ENCODE data around the gene GLE1.

DNA sequence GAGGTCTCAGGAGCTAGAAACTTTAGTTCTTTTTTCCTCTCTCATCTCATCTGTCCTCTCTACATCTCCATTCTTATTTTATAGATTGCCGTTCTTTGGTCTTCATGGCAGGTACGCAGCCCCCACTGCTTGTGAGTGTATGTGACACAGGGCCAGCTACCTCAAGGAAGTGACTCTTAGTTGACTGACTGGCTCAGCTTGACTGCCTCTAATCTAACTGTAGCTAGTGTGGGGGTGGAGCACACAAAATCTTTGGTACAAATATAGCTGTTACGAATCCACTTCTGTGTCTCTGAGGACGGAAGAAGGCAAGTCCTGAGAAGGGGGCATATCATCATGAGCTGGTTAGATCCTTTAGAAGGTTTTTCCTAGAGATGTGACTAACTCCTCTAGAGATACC, 28.1 kb downstream of the GLE1 start:
- no peak for TF ChIP-seq CSDC2 (CRISPR knock-in tag; IDR thresholded peaks at IDR 0.05)
- TF ChIP-seq SNAI2 (CRISPR knock-in tag; IDR thresholded peaks at IDR 0.05) = no peak
- no peak for TF ChIP-seq ZFP30 (CRISPR knock-in tag; IDR thresholded peaks at IDR 0.05)
- no peak for TF ChIP-seq TOX (CRISPR knock-in tag; IDR thresholded peaks at IDR 0.05; ENCODE audit: borderline replicate concordance)
- TF ChIP-seq, protein P1, sequence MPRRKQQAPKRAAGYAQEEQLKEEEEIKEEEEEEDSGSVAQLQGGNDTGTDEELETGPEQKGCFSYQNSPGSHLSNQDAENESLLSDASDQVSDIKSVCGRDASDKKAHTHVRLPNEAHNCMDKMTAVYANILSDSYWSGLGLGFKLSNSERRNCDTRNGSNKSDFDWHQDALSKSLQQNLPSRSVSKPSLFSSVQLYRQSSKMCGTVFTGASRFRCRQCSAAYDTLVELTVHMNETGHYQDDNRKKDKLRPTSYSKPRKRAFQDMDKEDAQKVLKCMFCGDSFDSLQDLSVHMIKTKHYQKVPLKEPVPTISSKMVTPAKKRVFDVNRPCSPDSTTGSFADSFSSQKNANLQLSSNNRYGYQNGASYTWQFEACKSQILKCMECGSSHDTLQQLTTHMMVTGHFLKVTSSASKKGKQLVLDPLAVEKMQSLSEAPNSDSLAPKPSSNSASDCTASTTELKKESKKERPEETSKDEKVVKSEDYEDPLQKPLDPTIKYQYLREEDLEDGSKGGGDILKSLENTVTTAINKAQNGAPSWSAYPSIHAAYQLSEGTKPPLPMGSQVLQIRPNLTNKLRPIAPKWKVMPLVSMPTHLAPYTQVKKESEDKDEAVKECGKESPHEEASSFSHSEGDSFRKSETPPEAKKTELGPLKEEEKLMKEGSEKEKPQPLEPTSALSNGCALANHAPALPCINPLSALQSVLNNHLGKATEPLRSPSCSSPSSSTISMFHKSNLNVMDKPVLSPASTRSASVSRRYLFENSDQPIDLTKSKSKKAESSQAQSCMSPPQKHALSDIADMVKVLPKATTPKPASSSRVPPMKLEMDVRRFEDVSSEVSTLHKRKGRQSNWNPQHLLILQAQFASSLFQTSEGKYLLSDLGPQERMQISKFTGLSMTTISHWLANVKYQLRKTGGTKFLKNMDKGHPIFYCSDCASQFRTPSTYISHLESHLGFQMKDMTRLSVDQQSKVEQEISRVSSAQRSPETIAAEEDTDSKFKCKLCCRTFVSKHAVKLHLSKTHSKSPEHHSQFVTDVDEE (CRISPR knock-in tag; IDR thresholded peaks at IDR 0.05) = no peak
- no peak for TF ChIP-seq OSR1 (CRISPR knock-in tag; IDR thresholded peaks at IDR 0.05)
- TF ChIP-seq TCF4 (CRISPR knock-in tag; IDR thresholded peaks at IDR 0.05; ENCODE audit: borderline replicate concordance) = no peak
- TF ChIP-seq ZNF8 (CRISPR knock-in tag; IDR thresholded peaks at IDR 0.05) = no peak
- TF ChIP-seq, protein P2, sequence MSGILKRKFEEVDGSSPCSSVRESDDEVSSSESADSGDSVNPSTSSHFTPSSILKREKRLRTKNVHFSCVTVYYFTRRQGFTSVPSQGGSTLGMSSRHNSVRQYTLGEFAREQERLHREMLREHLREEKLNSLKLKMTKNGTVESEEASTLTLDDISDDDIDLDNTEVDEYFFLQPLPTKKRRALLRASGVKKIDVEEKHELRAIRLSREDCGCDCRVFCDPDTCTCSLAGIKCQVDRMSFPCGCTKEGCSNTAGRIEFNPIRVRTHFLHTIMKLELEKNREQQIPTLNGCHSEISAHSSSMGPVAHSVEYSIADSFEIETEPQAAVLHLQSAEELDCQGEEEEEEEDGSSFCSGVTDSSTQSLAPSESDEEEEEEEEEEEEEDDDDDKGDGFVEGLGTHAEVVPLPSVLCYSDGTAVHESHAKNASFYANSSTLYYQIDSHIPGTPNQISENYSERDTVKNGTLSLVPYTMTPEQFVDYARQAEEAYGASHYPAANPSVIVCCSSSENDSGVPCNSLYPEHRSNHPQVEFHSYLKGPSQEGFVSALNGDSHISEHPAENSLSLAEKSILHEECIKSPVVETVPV (CRISPR knock-in tag; IDR thresholded peaks at IDR 0.05) = no peak
- TF ChIP-seq ARNTL (CRISPR knock-in tag; IDR thresholded peaks at IDR 0.05; ENCODE audit: borderline replicate concordance, low read depth) = no peak
- TF ChIP-seq ZNF565 (CRISPR knock-in tag; conservative IDR thresholded peaks at IDR 0.05; ENCODE audit: low read depth) = no peak
